ENCODE measurements around the gene E2F1.

DNA sequence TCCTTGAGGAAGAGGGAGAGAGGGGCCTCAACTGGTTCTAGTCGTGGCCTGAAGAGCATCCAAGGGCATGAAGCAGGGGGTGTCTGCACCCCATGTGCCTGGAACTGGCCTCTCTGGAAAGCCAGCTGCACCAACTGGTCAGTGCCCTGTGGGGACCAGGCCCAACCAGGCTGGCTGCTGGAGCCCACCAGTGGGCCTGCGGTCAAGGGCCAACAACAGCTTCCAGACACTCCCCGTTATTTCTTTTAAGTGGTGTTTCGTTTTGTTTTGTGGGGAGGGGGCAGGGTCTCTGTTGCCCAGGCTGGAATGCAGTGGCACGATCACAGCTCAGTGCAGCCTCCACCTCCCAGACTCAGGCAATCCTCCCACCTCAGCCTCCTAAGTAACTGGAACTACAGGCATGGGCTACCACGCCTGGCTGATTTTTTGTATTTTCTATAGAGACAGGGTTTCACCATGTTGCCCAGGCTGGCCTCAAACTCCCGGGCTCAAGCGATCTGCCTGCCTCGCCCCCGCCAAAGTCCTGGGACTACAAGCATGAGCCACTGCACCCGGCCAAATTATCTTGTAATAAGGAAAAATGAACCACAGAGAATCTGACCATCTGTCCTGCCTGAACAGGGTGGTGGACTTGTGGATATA lies 36.0 kb downstream of the E2F1 start:
- TF ChIP-seq, protein P1, sequence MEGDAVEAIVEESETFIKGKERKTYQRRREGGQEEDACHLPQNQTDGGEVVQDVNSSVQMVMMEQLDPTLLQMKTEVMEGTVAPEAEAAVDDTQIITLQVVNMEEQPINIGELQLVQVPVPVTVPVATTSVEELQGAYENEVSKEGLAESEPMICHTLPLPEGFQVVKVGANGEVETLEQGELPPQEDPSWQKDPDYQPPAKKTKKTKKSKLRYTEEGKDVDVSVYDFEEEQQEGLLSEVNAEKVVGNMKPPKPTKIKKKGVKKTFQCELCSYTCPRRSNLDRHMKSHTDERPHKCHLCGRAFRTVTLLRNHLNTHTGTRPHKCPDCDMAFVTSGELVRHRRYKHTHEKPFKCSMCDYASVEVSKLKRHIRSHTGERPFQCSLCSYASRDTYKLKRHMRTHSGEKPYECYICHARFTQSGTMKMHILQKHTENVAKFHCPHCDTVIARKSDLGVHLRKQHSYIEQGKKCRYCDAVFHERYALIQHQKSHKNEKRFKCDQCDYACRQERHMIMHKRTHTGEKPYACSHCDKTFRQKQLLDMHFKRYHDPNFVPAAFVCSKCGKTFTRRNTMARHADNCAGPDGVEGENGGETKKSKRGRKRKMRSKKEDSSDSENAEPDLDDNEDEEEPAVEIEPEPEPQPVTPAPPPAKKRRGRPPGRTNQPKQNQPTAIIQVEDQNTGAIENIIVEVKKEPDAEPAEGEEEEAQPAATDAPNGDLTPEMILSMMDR (conservative IDR thresholded peaks at IDR 0.05; ENCODE audit: low read length), result no peak
- no peak for TF ChIP-seq EZH2phosphoT487 (IDR thresholded peaks at IDR 0.05; ENCODE audit: borderline replicate concordance, low read depth, low read length)

All from OCI-LY7 (cell line).